ENCODE data around the gene BMERB1.
"Not testable (repeated sequence)": the region's sequence is repeated elsewhere in the genome, so short reads cannot be mapped to it uniquely, and the experiment has no call there.

The BMERB1 gene

GRCh38 chr16:15400314-15400713 lies 34.1 kb upstream of the BMERB1 start:
- H3K9me3 ChIP-seq (ENCODE audit: control insufficient read depth in 5 of 5, low read length in 5 of 5); H3K36me3 ChIP-seq (ENCODE audit: control insufficient read depth in 5 of 5, insufficient read depth in 5 of 5, low read length in 5 of 5); H3K27ac ChIP-seq (ENCODE audit: low read depth, low read length); H3K9ac ChIP-seq (ENCODE audit: low read length in 5 of 5); H3K4me3 ChIP-seq (ENCODE audit: low read depth in 1 of 5, low read length in 5 of 5); H3K27me3 ChIP-seq (ENCODE audit: control insufficient read depth in 5 of 5, insufficient read depth in 4 of 5, low read length in 5 of 5): not testable (repeated sequence)
- H3K4me1 ChIP-seq (ENCODE audit: control insufficient read depth in 5 of 5, insufficient read depth in 5 of 5, low read length in 5 of 5): peaks cover 0 to 21% (median 3%) of the 10 kb centered on the region in 5 donors

GRCh38 chr16:15401972-15402371 lies 32.4 kb upstream of the BMERB1 start:
- Histone ChIP-seq H3K4me1 (ENCODE audit: control insufficient read depth in 5 of 5, insufficient read depth in 5 of 5, low read length in 5 of 5) (peaks cover 0 to 15% (median 0%) of the 10 kb centered on the region in 5 donors), H3K9me3 (ENCODE audit: control insufficient read depth in 5 of 5, low read length in 5 of 5) (no peaks in the 10 kb centered on the region), H3K27me3 (ENCODE audit: control insufficient read depth in 5 of 5, insufficient read depth in 4 of 5, low read length in 5 of 5) (no peaks in the 10 kb centered on the region), H3K36me3 (ENCODE audit: control insufficient read depth in 5 of 5, insufficient read depth in 5 of 5, low read length in 5 of 5) (peaks cover 0 to 7% (median 3%) of the 10 kb centered on the region in 5 donors), H3K4me3 (ENCODE audit: low read depth in 1 of 5, low read length in 5 of 5) (no peak overlapping the region), H3K27ac (ENCODE audit: low read depth, low read length) (no peak overlapping the region), H3K9ac (ENCODE audit: low read length in 5 of 5) (no peak overlapping the region)

DNA sequence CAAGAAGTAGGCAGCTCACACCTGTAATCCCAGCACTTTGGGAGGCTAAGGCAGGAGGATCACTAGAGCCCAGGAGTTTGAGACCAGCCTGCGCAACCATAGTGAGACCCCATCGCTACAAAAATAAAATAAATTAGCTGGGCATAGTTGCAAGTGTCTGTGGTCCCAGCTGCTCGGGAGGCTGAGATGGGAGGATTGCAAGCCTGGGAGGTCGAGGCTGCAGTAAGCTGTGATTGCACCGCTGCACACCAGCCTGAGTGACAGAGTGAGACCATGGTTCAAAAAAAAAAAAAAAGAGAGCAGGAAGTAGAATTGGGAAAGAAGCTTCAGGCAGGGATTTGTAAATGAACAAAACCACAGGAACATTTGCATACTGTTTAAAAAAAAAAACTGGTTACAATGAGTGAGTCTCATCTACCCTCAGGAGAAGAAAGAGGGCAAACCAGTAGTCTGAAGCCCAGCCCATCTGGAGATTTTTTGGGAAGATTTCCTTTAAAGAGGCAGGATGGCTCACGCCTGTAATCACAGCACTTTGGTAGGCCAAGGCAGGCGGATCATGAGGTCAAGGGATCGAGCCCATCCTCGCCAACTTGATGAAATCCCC lies 30.9 kb upstream of the BMERB1 start:
- Histone ChIP-seq H3K9ac (ENCODE audit: low read length in 5 of 5) (no peak overlapping the region), H3K4me1 (ENCODE audit: control insufficient read depth in 5 of 5, insufficient read depth in 5 of 5, low read length in 5 of 5) (peaks cover 0 to 15% (median 0%) of the 10 kb centered on the region in 5 donors), H3K36me3 (ENCODE audit: control insufficient read depth in 5 of 5, insufficient read depth in 5 of 5, low read length in 5 of 5) (peaks cover 0 to 7% (median 3%) of the 10 kb centered on the region in 5 donors), H3K9me3 (ENCODE audit: control insufficient read depth in 5 of 5, low read length in 5 of 5) (no peaks in the 10 kb centered on the region), H3K4me3 (ENCODE audit: low read depth in 1 of 5, low read length in 5 of 5) (no peak overlapping the region), H3K27me3 (ENCODE audit: control insufficient read depth in 5 of 5, insufficient read depth in 4 of 5, low read length in 5 of 5) (no peaks in the 10 kb centered on the region), H3K27ac (ENCODE audit: low read depth, low read length) (no peak overlapping the region)

DNA sequence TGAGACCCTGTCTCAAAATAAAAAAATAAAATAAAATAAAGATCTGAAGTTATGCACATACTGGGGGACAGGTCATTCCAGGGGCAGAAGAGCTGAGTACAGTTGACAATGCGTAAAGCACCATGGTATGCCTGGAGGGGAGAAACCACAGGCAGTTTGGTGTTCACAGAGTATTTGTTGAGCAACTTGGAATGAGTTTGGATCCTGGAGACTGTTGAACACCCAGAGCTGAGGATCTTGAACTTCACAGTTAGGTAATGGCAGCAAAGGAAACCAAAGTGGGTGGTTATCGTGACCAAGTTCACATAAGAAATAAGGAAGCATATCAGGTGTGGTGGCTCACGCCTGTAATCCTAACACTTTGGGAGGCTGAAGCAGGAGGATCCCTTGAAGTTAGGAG lies 30.3 kb upstream of the BMERB1 start:
- not testable (repeated sequence) for H3K9me3 ChIP-seq (ENCODE audit: control insufficient read depth in 5 of 5, low read length in 5 of 5); H3K27me3 ChIP-seq (ENCODE audit: control insufficient read depth in 5 of 5, insufficient read depth in 4 of 5, low read length in 5 of 5); H3K4me3 ChIP-seq (ENCODE audit: low read depth in 1 of 5, low read length in 5 of 5); H3K9ac ChIP-seq (ENCODE audit: low read length in 5 of 5); H3K27ac ChIP-seq (ENCODE audit: low read depth, low read length); H3K36me3 ChIP-seq (ENCODE audit: control insufficient read depth in 5 of 5, insufficient read depth in 5 of 5, low read length in 5 of 5)
- peaks cover 0 to 15% (median 0%) of the 10 kb centered on the region in 5 donors for H3K4me1 ChIP-seq (ENCODE audit: control insufficient read depth in 5 of 5, insufficient read depth in 5 of 5, low read length in 5 of 5)

DNA sequence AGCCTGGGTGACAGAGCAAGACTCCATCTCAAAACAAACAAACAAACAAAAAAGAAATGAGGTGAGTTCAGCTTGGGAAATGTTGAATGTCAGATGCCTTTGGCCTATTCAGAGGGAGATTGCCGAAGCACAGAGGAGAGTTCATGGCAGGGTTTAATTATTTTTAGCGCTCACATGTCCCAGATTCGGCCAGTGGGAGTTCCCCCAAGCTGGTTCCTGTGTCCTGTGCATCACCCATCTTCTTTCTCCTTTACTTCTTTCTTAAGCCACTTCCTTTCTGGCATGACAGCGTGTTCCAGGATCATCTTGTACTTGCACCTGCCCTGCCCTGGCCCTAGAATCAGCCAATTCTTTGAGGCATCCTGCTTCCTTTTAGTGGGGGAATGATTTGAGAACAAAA lies 29.6 kb upstream of the BMERB1 start:
- H3K4me3 ChIP-seq (ENCODE audit: low read depth in 1 of 5, low read length in 5 of 5): no peak overlapping the region
- H3K9me3 ChIP-seq (ENCODE audit: control insufficient read depth in 5 of 5, low read length in 5 of 5): no peaks in the 10 kb centered on the region
- H3K27ac ChIP-seq (ENCODE audit: low read depth, low read length): no peak overlapping the region
- H3K27me3 ChIP-seq (ENCODE audit: control insufficient read depth in 5 of 5, insufficient read depth in 4 of 5, low read length in 5 of 5): no peaks in the 10 kb centered on the region
- peaks cover 0 to 6% (median 4%) of the 10 kb centered on the region in 5 donors for H3K36me3 ChIP-seq (ENCODE audit: control insufficient read depth in 5 of 5, insufficient read depth in 5 of 5, low read length in 5 of 5)
- no peak overlapping the region for H3K9ac ChIP-seq (ENCODE audit: low read length in 5 of 5)
- H3K4me1 ChIP-seq (ENCODE audit: control insufficient read depth in 5 of 5, insufficient read depth in 5 of 5, low read length in 5 of 5): peaks cover 0 to 15% (median 0%) of the 10 kb centered on the region in 5 donors

DNA sequence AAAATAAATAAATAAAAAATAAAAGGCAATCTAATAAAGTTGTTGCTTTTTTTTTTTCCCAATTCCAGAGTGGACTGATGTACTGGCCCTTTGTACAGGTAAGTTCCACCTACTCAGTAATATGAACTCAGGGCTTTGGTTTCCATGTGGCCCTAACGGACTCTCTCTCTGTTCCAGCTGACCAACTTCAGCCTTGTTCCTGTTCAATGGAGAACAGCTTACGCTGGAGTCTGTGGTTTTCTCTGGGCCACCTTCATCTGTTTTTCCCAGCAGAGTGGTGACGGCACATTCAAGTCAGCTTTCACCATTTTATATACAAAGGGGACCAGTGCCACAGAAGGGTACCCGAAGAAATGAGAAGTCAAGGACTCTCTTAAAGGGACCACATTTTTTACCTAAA lies 26.6 kb upstream of the BMERB1 start:
- not testable (repeated sequence) for H3K27ac ChIP-seq (ENCODE audit: low read depth, low read length); H3K9ac ChIP-seq (ENCODE audit: low read length in 5 of 5); H3K9me3 ChIP-seq (ENCODE audit: control insufficient read depth in 5 of 5, low read length in 5 of 5); H3K4me3 ChIP-seq (ENCODE audit: low read depth in 1 of 5, low read length in 5 of 5); H3K27me3 ChIP-seq (ENCODE audit: control insufficient read depth in 5 of 5, insufficient read depth in 4 of 5, low read length in 5 of 5); H3K36me3 ChIP-seq (ENCODE audit: control insufficient read depth in 5 of 5, insufficient read depth in 5 of 5, low read length in 5 of 5)
- peaks cover 0 to 15% (median 0%) of the 10 kb centered on the region in 5 donors for H3K4me1 ChIP-seq (ENCODE audit: control insufficient read depth in 5 of 5, insufficient read depth in 5 of 5, low read length in 5 of 5)

DNA sequence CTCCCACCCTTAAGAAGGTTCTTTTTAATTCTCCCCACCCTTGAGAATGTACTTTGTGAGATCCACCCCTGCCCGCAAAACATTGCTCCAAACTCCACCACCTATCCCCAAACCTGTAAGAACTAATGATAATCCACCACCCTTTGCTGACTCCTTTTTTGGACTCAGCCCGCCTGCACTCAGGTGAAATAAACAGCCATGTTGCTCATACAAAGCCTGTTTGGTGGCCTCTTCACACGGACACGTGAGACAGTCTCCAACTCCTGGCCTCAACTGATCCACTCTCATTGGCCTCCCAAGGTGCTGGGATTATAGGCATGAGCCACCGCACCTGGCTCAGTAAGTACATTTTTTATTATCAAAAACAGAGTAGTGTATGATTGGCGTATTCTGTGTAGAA lies 24.9 kb upstream of the BMERB1 start:
- not testable (repeated sequence) for H3K27ac ChIP-seq (ENCODE audit: low read depth, low read length); H3K9me3 ChIP-seq (ENCODE audit: control insufficient read depth in 5 of 5, low read length in 5 of 5); H3K36me3 ChIP-seq (ENCODE audit: control insufficient read depth in 5 of 5, insufficient read depth in 5 of 5, low read length in 5 of 5); H3K4me1 ChIP-seq (ENCODE audit: control insufficient read depth in 5 of 5, insufficient read depth in 5 of 5, low read length in 5 of 5); H3K27me3 ChIP-seq (ENCODE audit: control insufficient read depth in 5 of 5, insufficient read depth in 4 of 5, low read length in 5 of 5); H3K9ac ChIP-seq (ENCODE audit: low read length in 5 of 5); H3K4me3 ChIP-seq (ENCODE audit: low read depth in 1 of 5, low read length in 5 of 5)

DNA sequence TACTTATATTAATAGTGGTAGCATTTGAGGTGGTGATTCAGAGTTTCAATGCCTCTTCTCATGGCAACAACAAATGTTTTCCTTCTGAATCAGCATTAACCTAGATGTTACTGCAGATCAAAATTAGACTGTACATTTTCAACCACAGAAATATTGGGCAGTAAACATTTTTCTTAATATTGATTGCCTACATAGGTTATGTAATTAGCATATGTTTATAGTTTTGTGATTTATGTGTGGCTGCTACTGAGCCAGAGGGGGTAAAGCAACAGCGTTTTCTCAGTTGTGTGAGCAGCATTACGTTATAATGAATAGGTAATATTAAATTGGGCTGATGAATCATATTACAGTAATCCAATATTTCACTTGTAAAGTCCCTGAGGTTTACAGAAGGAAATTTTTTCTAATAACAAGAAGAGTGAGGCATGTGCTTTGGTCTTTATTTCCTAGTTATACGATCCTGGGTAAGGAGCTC lies 18.8 kb upstream of the BMERB1 start:
- H3K9ac ChIP-seq (ENCODE audit: low read length in 5 of 5): no peak overlapping the region
- H3K4me3 ChIP-seq (ENCODE audit: low read depth in 1 of 5, low read length in 5 of 5): no peak overlapping the region
- H3K9me3 ChIP-seq (ENCODE audit: control insufficient read depth in 5 of 5, low read length in 5 of 5): no peaks in the 10 kb centered on the region
- H3K27me3 ChIP-seq (ENCODE audit: control insufficient read depth in 5 of 5, insufficient read depth in 4 of 5, low read length in 5 of 5): no peaks in the 10 kb centered on the region
- H3K36me3 ChIP-seq (ENCODE audit: control insufficient read depth in 5 of 5, insufficient read depth in 5 of 5, low read length in 5 of 5): no peaks in the 10 kb centered on the region
- no peaks in the 10 kb centered on the region for H3K4me1 ChIP-seq (ENCODE audit: control insufficient read depth in 5 of 5, insufficient read depth in 5 of 5, low read length in 5 of 5)
- H3K27ac ChIP-seq (ENCODE audit: low read depth, low read length): no peak overlapping the region

DNA sequence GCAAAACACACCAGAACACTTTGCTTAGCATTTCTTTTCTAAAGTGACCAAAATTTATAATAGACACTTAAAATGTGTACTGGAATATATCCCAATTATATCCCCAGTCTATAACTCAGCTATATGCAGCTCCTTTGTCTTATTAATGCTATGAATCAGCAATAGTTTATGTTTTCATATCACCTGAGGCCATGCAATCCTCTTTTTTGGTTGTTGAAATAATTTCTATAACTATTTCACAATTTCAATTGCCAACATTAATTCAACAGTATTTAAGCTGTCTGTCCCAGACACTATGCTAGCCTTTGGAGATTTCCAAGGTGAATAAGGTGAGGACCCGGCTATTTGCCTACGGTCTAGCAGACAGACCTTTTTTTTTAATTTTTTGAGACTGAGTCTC lies 17.2 kb upstream of the BMERB1 start:
- Histone ChIP-seq H3K36me3 (ENCODE audit: control insufficient read depth in 5 of 5, insufficient read depth in 5 of 5, low read length in 5 of 5) (no peaks in the 10 kb centered on the region), H3K27ac (ENCODE audit: low read depth, low read length) (no peak overlapping the region)

GRCh38 chr16:15418206-15418605 lies 16.2 kb upstream of the BMERB1 start:
- Histone ChIP-seq H3K27me3 (ENCODE audit: control insufficient read depth in 5 of 5, insufficient read depth in 4 of 5, low read length in 5 of 5) (no peaks in the 10 kb centered on the region), H3K4me1 (ENCODE audit: control insufficient read depth in 5 of 5, insufficient read depth in 5 of 5, low read length in 5 of 5) (no peaks in the 10 kb centered on the region), H3K4me3 (ENCODE audit: low read depth in 1 of 5, low read length in 5 of 5) (no peak overlapping the region), H3K36me3 (ENCODE audit: control insufficient read depth in 5 of 5, insufficient read depth in 5 of 5, low read length in 5 of 5) (no peaks in the 10 kb centered on the region), H3K9me3 (ENCODE audit: control insufficient read depth in 5 of 5, low read length in 5 of 5) (no peaks in the 10 kb centered on the region), H3K27ac (ENCODE audit: low read depth, low read length) (no peak overlapping the region), H3K9ac (ENCODE audit: low read length in 5 of 5) (no peak overlapping the region)

More for the DNA sequence above, 17.2 kb upstream of the BMERB1 start:
- Histone ChIP-seq H3K27me3 (ENCODE audit: control insufficient read depth in 5 of 5, insufficient read depth in 4 of 5, low read length in 5 of 5) (no peaks in the 10 kb centered on the region), H3K9ac (ENCODE audit: low read length in 5 of 5) (no peak overlapping the region), H3K4me3 (ENCODE audit: low read depth in 1 of 5, low read length in 5 of 5) (no peak overlapping the region), H3K4me1 (ENCODE audit: control insufficient read depth in 5 of 5, insufficient read depth in 5 of 5, low read length in 5 of 5) (no peaks in the 10 kb centered on the region), H3K9me3 (ENCODE audit: control insufficient read depth in 5 of 5, low read length in 5 of 5) (no peaks in the 10 kb centered on the region)

Data from subcutaneous abdominal adipose tissue (tissue), 5 donors.